Measurements from ENCODE around the gene SDHA.
"Not testable (repeated sequence)": the region's sequence is repeated elsewhere in the genome, so short reads cannot be mapped to it uniquely, and the experiment has no call there.

- not testable (repeated sequence) for TF ChIP-seq EZH2 (IDR thresholded peaks at IDR 0.05; ENCODE audit: insufficient read depth, poor library complexity, severe bottlenecking); EZH2phosphoT487 (IDR thresholded peaks at IDR 0.05; ENCODE audit: insufficient read depth, low read depth)
Observed at GRCh38 chr5:235527-235926, 17.4 kb downstream of the SDHA start.
